Measurements from ENCODE around the gene TBX2. TPM values are rescaled to one million over a fixed set of nuclear protein-coding genes. Genes with fewer than 3 reads are reported as not detected.

Gene TBX2
- total RNA-seq, 4 donors from 2014 or later: 19.0 to 33.6 (median 22.8) TPM

GRCh38 chr17:61387011-61387410 is 12.6 kb upstream of the TBX2 start:
- ATAC-seq: no peak
- peaks cover 0 to 2% of the 10 kb centered on the region in 2 donors for H3K36me3 ChIP-seq
- H3K9me3 ChIP-seq: no peaks in the 10 kb centered on the region
- 100% methylated on average over 2 of the region's 8 CpGs; no CpG with 5 or more reads in 1 of the 2 donors for WGBS, 2 donors (ENCODE audit: low coverage in 1 of 2)
- H3K4me1 ChIP-seq: peaks cover 0 to 15% (median 0%) of the 10 kb centered on the region in 3 donors
- H3K27ac ChIP-seq: no peak overlapping the region
- H3K4me3 ChIP-seq: no peak overlapping the region
- H3K27me3 ChIP-seq: no peaks in the 10 kb centered on the region
- TF ChIP-seq POLR2A (IDR thresholded peaks at IDR 0.05): no peak
- no peak for TF ChIP-seq POLR2AphosphoS5 (IDR thresholded peaks at IDR 0.05)
- no peak for TF ChIP-seq CTCF (IDR thresholded peaks at IDR 0.05)
- no peak for TF ChIP-seq EP300 (IDR thresholded peaks at IDR 0.05)

GRCh38 chr17:61387511-61388305 is 11.9 kb upstream of the TBX2 start:
- H3K4me1 ChIP-seq: peaks cover 0 to 15% (median 0%) of the 10 kb centered on the region in 3 donors
- H3K27me3 ChIP-seq: no peaks in the 10 kb centered on the region
- peaks cover 0 to 9% of the 10 kb centered on the region in 2 donors for H3K36me3 ChIP-seq
- TF ChIP-seq POLR2A (IDR thresholded peaks at IDR 0.05) (no peak), CTCF (IDR thresholded peaks at IDR 0.05) (no peak), POLR2AphosphoS5 (IDR thresholded peaks at IDR 0.05) (no peak), EP300 (IDR thresholded peaks at IDR 0.05) (no peak)
- H3K9me3 ChIP-seq: no peaks in the 10 kb centered on the region
- ATAC-seq: no peak
- WGBS, 2 donors (ENCODE audit: low coverage in 1 of 2): 97% methylated on average over 7 of the region's 11 CpGs; no CpG with 5 or more reads in 1 of the 2 donors
- no peak overlapping the region for H3K4me3 ChIP-seq
- H3K27ac ChIP-seq: no peak overlapping the region

- no peaks in the 10 kb centered on the region for H3K9me3 ChIP-seq
- no peak overlapping the region for H3K27ac ChIP-seq
- no peak overlapping the region for H3K4me3 ChIP-seq
- peaks cover 0 to 15% (median 0%) of the 10 kb centered on the region in 3 donors for H3K4me1 ChIP-seq
- peaks cover 0 to 9% of the 10 kb centered on the region in 2 donors for H3K36me3 ChIP-seq
- H3K27me3 ChIP-seq: no peaks in the 10 kb centered on the region
- 82 to 94% methylated on average over 6 to 10 of the region's 21 CpGs for WGBS, 2 donors (ENCODE audit: low coverage in 1 of 2)
- no peak for ATAC-seq
- no peak for TF ChIP-seq POLR2A (IDR thresholded peaks at IDR 0.05)
- TF ChIP-seq POLR2AphosphoS5 (IDR thresholded peaks at IDR 0.05): no peak
- no peak for TF ChIP-seq CTCF (IDR thresholded peaks at IDR 0.05)
- no peak for TF ChIP-seq EP300 (IDR thresholded peaks at IDR 0.05)
Measured at GRCh38 chr17:61388561-61389356, 10.9 kb upstream of the TBX2 start.

- peaks cover 0 to 9% of the 10 kb centered on the region in 2 donors for H3K36me3 ChIP-seq
- no peaks in the 10 kb centered on the region for H3K9me3 ChIP-seq
- ATAC-seq: peak; percentile 37
- TF ChIP-seq CTCF (IDR thresholded peaks at IDR 0.05) (peak in 3 of 4 experiments; percentile 82 to 94 (median 83)), POLR2AphosphoS5 (IDR thresholded peaks at IDR 0.05) (no peak)
- WGBS, 2 donors (ENCODE audit: low coverage in 1 of 2): 50% methylated on average over 1 of the region's 25 CpGs; no CpG with 5 or more reads in 1 of the 2 donors
- H3K27me3 ChIP-seq: no peaks in the 10 kb centered on the region
- H3K4me3 ChIP-seq: peak overlapping the region in 1 of 2 donors; percentile 26
- H3K4me1 ChIP-seq: peaks cover 0 to 25% (median 0%) of the 10 kb centered on the region in 3 donors
- H3K27ac ChIP-seq: peak overlapping the region in 1 of 4 donors; percentile 52
Measured at GRCh38 chr17:61389670-61390478, 9.8 kb upstream of the TBX2 start.
